GM23248 (cell line): ENCODE data around the gene IGF2BP2. TPM values are rescaled to one million over a fixed set of nuclear protein-coding genes. Genes with fewer than 3 reads are reported as not detected.
A peak's percentile ranks its signal among the peaks of the same experiment; 100 is the strongest.

Source experiments
- DNase-seq: peaks from one replicate; pipeline ENCODE4 v3.0.0-alpha.2; 2015
- H2AFZ ChIP-seq: fragments of 200-600 bp; sonication (generic); 2 replicates; pipeline ENCODE4 v1.6.1; 2016; ENCODE audit warnings: antibody characterized with exemption
- H3F3A ChIP-seq: fragments of 200-600 bp; sonication (generic); 2 replicates; pipeline ENCODE4 v1.6.1; 2016; ENCODE audit warnings: mild to moderate bottlenecking, antibody characterized with exemption, mixed run types; ENCODE audit not compliant: insufficient read depth
- H3K27ac ChIP-seq: fragments of 200-600 bp; sonication (generic); 2 replicates; pipeline ENCODE4 v1.5.1; 2016; ENCODE audit warnings: mild to moderate bottlenecking
- H3K27me3 ChIP-seq: fragments of 200-600 bp; sonication (generic); replicated peaks from 2 replicates; pipeline ENCODE4 v1.6.1; 2016; ENCODE audit warnings: mild to moderate bottlenecking; ENCODE audit not compliant: insufficient read depth
- H3K36me3 ChIP-seq: fragments of 200-600 bp; sonication (generic); 2 replicates; pipeline ENCODE4 v1.6.1; 2016; ENCODE audit warnings: low read depth, mild to moderate bottlenecking
- H3K4me1 ChIP-seq: fragments of 200-600 bp; sonication (generic); 2 replicates; pipeline ENCODE4 v1.6.1; 2016; ENCODE audit warnings: mild to moderate bottlenecking; ENCODE audit not compliant: insufficient read depth
- H3K4me2 ChIP-seq: fragments of 200-600 bp; sonication (generic); one replicate; pipeline ENCODE4 v1.6.1; 2016; ENCODE audit warnings: mild to moderate bottlenecking; ENCODE audit not compliant: unreplicated experiment
- H3K4me3 ChIP-seq: fragments of 200-600 bp; sonication (generic); 2 replicates; pipeline ENCODE4 v1.5.1; 2016; ENCODE audit warnings: mild to moderate bottlenecking
- H3K79me2 ChIP-seq: fragments of 200-600 bp; sonication (generic); 2 replicates; pipeline ENCODE4 v1.6.1; 2016; ENCODE audit warnings: mild to moderate bottlenecking; ENCODE audit not compliant: insufficient read depth
- H3K9ac ChIP-seq: fragments of 200-600 bp; sonication (generic); 2 replicates; pipeline ENCODE4 v1.6.1; 2016; ENCODE audit warnings: mild to moderate bottlenecking
- H3K9me2 ChIP-seq: fragments of 200-600 bp; sonication (generic); 2 replicates; pipeline ENCODE4 v1.6.1; 2016; ENCODE audit warnings: mixed run types, mild to moderate bottlenecking, moderate library complexity; ENCODE audit not compliant: insufficient read depth
- H3K9me3 ChIP-seq: fragments of 200-600 bp; sonication (generic); one replicate; pipeline ENCODE4 v1.6.1; 2017; ENCODE audit warnings: low read depth
- H4K20me1 ChIP-seq: fragments of 200-600 bp; sonication (generic); 2 replicates; pipeline ENCODE4 v1.6.0; 2016; ENCODE audit not compliant: insufficient read depth
- EZH2 ChIP-seq: fragments of 200-600 bp; sonication (generic); IDR thresholded peaks from 2 replicates; pipeline ENCODE4 v1.6.1; 2018; ENCODE audit warnings: antibody characterized with exemption, mild to moderate bottlenecking; ENCODE audit not compliant: insufficient read depth, poor library complexity, severe bottlenecking
- EZH2phosphoT487 ChIP-seq: fragments of 200-600 bp; sonication (generic); IDR thresholded peaks from 2 replicates; pipeline ENCODE4 v1.6.1; 2018; ENCODE audit warnings: antibody characterized with exemption, moderate library complexity, mild to moderate bottlenecking, low read depth; ENCODE audit not compliant: insufficient read depth
- WGBS, 2 experiments: methylation state at CpG; one replicate each; pipeline ENCODE4 v1.1.6; 2015 to 2017; ENCODE audit warnings: low lambda C conversion rate in 2 of 2, low coverage in 1 of 2; ENCODE audit errors: missing lambda C conversion rate in 2 of 2; 5-methylcytosine and 5-hydroxymethylcytosine counted together
- in situ Hi-C: fragments of 300-500 bp; cut with MboI; formaldehyde crosslinking; loops from 2 replicates; pipeline ENCODE4 v1.15.0; 2020
- polyA plus RNA-seq: library from polyadenylated mRNA; unstranded; fragments of >200 nt; fragmentation: Nextera tagmentation; extraction: Ambion mirVana; gene quantifications from 2 replicates; pipeline ENCODE4 v1.2.1, GENCODE V29; 2016
- total RNA-seq: library from RNA; depleted of rRNA; stranded (reverse); fragments of >200 nt; shearing (Covaris generic); gene quantifications from 2 replicates; pipeline ENCODE4 v1.2.3, GENCODE V29; 2014

Gene IGF2BP2
- total and polyA plus RNA-seq, 2 experiments from 2014 or later, result 60.6 to 62.5 TPM

DNA sequence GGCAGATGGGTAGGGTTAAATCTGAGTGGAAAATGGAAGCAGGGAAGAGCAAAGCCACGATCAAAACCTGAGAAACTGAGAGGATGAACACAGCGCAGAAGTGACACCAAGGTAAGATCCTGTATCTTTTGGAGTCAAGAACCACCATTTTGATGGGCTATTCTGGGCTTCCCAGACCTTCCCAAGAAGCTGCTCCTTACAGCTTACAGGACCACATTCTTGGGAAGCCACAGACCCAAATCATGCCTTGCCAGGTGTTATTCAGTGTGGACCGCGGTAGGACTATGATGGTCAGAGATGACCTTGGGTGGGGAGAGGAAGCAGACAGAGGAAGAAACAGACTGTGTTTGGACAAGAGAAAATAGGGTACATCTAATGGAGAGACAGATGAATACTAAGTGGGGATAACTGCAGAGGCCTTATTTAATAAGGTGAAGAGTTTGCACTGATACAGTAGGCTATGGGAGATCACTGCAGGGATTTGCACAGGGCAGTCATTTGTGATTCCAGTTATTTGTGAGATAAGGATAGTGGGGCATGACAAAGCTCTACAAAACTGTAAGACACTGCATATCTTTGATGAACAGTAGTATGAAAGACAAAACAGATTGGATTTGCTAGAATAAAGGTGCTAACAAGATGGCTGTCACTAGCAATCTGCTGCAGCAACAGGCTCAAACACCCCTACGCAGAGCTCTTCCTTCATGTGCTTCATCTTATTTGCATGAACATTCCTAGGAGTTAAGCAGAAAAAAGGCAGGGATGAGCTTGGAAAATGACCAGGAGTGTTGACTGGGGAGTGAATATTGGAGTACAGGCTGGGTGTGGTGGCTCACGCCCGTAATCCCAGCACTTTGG, 105.9 kb downstream of the IGF2BP2 start:
- no peaks in the 10 kb centered on the region for H4K20me1 ChIP-seq
- H3K4me2 ChIP-seq, result no peak overlapping the region
- no peaks in the 10 kb centered on the region; the same call in 1 of the 2 replicates for H3K36me3 ChIP-seq
- 96% methylated on average over 7 of the region's 7 CpGs for WGBS, 2 experiments
- no peak overlapping the region for H2AFZ ChIP-seq
- peaks cover 97% of the 10 kb centered on the region for H3K79me2 ChIP-seq
- no peaks in the 10 kb centered on the region for H3K27me3 ChIP-seq
- DNase-seq, result no peak
- H3K4me3 ChIP-seq, result no peak overlapping the region
- no peak overlapping the region for H3K27ac ChIP-seq
- no peak for TF ChIP-seq EZH2phosphoT487
- no peak for TF ChIP-seq EZH2
- no peak overlapping the region for H3K9ac ChIP-seq
- in situ Hi-C loops, result no loop called here
- peaks cover 39% of the 10 kb centered on the region for H3K4me1 ChIP-seq
- H3F3A ChIP-seq, result peaks cover 53% of the 10 kb centered on the region
- H3K9me2 ChIP-seq, result no peaks in the 10 kb centered on the region
- H3K9me3 ChIP-seq, result no peaks in the 10 kb centered on the region

GRCh38 chr3:185717627-185718402, 107.0 kb downstream of the IGF2BP2 start:
- Histone ChIP-seq H4K20me1 (no peaks in the 10 kb centered on the region), H3K36me3 (no peaks in the 10 kb centered on the region; the same call in 1 of the 2 replicates), H3K79me2 (peaks cover 97% of the 10 kb centered on the region), H2AFZ (no peak overlapping the region), H3K9ac (peak overlapping the region; percentile 62), H3K27me3 (no peaks in the 10 kb centered on the region), H3K4me2 (peak overlapping the region; percentile 67), H3F3A (peaks cover 53% of the 10 kb centered on the region), H3K4me1 (peaks cover 39% of the 10 kb centered on the region), H3K4me3 (0 out of 2 replicates have a peak overlapping the region, but pooled peaks have one; percentile 2), H3K9me2 (no peaks in the 10 kb centered on the region), H3K27ac (peak overlapping the region; percentile 92), H3K9me3 (no peaks in the 10 kb centered on the region)
- DNase-seq, result no peak
- in situ Hi-C loops, result no loop called here
- WGBS, 2 experiments, result 61 to 64% methylated on average over 9 of the region's 9 CpGs
- TF ChIP-seq EZH2, result no peak
- no peak for TF ChIP-seq EZH2phosphoT487

DNA sequence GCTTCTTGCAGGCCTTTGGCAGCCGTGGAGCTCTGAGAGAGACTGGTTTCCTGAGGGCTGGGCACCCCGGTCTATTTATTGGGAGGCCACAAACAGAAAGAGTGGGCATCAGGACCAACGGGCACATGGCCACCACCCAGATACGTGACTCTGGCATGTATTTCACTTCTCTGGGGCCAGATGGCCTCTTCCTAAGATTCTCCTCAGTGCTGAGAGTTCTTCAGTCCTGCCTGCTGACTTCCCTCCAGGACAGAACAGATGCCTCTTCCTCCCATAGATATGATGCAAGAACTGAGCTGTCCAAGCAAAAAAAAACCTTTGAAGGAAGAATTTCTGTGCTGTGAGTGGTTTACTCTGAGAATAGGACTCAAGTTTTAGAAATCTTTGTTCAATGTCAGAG, 107.7 kb downstream of the IGF2BP2 start:
- Histone ChIP-seq H4K20me1 (no peaks in the 10 kb centered on the region), H3K36me3 (no peaks in the 10 kb centered on the region; the same call in 1 of the 2 replicates), H3K27ac (peak overlapping the region; percentile 92), H3K9me3 (no peaks in the 10 kb centered on the region), H3K4me3 (0 out of 2 replicates have a peak overlapping the region, but pooled peaks have one; percentile 2), H3K9ac (peak overlapping the region; percentile 62), H3K4me1 (peaks cover 46% of the 10 kb centered on the region), H3K4me2 (peak overlapping the region; percentile 67), H2AFZ (no peak overlapping the region), H3K9me2 (no peaks in the 10 kb centered on the region), H3F3A (peaks cover 55% of the 10 kb centered on the region), H3K27me3 (no peaks in the 10 kb centered on the region), H3K79me2 (peaks cover 97% of the 10 kb centered on the region)
- DNase-seq, result peak; percentile 92
- TF ChIP-seq EZH2 (no peak), EZH2phosphoT487 (no peak)
- 2 to 5% methylated on average over 4 of the region's 4 CpGs for WGBS, 2 experiments
- in situ Hi-C loops, result no loop called here

DNA sequence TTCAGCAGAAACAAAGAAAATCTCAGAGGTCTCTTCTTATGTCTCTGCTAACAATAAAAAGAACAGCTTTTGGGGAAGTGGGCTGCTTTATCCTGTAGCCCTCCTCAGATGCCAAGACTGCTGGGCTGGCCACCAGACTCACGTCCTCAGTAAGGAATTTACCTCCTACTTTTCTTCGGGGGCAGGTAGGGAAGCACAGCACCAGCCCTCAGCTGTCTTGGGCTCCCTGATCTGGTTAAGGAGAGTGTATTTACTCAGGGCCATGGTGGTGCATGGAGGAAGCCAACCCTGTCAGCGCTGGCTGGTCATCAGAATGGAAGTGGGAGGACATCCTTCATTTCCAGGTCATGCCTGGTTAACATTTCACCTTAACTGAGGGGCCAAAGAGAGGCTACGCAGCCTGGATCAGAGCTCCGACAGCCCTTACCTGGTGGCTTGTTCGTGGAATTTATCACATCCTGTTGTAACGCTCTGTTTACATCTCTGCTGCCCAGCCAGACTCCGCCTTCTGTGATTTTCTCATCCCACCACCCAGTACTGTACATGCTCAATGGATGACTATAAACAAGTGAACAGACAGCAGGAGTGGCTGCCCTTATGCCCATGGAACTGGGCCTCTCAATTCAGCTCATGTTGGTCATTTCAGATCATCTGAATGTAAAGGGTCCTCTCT, 108.3 kb downstream of the IGF2BP2 start:
- in situ Hi-C loops, result no loop called here
- Histone ChIP-seq H3K4me2 (peak overlapping the region; percentile 67), H4K20me1 (no peaks in the 10 kb centered on the region), H2AFZ (no peak overlapping the region), H3K4me3 (no peak overlapping the region), H3K27me3 (no peaks in the 10 kb centered on the region), H3K36me3 (no peaks in the 10 kb centered on the region; the same call in 1 of the 2 replicates), H3F3A (peaks cover 51% of the 10 kb centered on the region), H3K9me3 (no peaks in the 10 kb centered on the region), H3K79me2 (peaks cover 97% of the 10 kb centered on the region), H3K9ac (peak overlapping the region; percentile 62), H3K4me1 (peaks cover 51% of the 10 kb centered on the region), H3K27ac (peak overlapping the region; percentile 92), H3K9me2 (no peaks in the 10 kb centered on the region)
- 82 to 84% methylated on average over 8 of the region's 8 CpGs for whole genome bisulfite sequencing, 2 experiments
- TF ChIP-seq EZH2 (no peak), EZH2phosphoT487 (no peak)
- no peak for DNase-seq
